Measurements from ENCODE around the gene PRMT5.

GRCh38 chr14:22925513-22925912, 3.7 kb downstream of the PRMT5 start:
- TF ChIP-seq REST (IDR thresholded peaks at IDR 0.05; ENCODE audit: insufficient read depth in 1 of 2, low read depth in 2 of 2, low read length in 2 of 2): no peak
- no peak for TF ChIP-seq TAF1 (IDR thresholded peaks at IDR 0.05; ENCODE audit: borderline replicate concordance, insufficient read depth, low read length)
- no peak for TF ChIP-seq SIN3A (IDR thresholded peaks at IDR 0.05; ENCODE audit: borderline replicate concordance, insufficient read depth, low read length)
- no peak for TF ChIP-seq POLR2AphosphoS5 (IDR thresholded peaks at IDR 0.05; ENCODE audit: low read depth, low read length)
